GM19351 (cell line): ENCODE results near the gene ZNF117.
"Not testable (repeated sequence)": the region's sequence is repeated elsewhere in the genome, so short reads cannot be mapped to it uniquely, and the experiment has no call there.

Source experiments
- ATAC-seq: cut with Tn5 transposase; IDR thresholded peaks from one replicate; pipeline ENCODE4 v1.9.1; 2021; ENCODE audit warnings: mild to moderate bottlenecking, moderate library complexity; ENCODE audit not compliant: unreplicated experiment

ZNF117 gene

DNA sequence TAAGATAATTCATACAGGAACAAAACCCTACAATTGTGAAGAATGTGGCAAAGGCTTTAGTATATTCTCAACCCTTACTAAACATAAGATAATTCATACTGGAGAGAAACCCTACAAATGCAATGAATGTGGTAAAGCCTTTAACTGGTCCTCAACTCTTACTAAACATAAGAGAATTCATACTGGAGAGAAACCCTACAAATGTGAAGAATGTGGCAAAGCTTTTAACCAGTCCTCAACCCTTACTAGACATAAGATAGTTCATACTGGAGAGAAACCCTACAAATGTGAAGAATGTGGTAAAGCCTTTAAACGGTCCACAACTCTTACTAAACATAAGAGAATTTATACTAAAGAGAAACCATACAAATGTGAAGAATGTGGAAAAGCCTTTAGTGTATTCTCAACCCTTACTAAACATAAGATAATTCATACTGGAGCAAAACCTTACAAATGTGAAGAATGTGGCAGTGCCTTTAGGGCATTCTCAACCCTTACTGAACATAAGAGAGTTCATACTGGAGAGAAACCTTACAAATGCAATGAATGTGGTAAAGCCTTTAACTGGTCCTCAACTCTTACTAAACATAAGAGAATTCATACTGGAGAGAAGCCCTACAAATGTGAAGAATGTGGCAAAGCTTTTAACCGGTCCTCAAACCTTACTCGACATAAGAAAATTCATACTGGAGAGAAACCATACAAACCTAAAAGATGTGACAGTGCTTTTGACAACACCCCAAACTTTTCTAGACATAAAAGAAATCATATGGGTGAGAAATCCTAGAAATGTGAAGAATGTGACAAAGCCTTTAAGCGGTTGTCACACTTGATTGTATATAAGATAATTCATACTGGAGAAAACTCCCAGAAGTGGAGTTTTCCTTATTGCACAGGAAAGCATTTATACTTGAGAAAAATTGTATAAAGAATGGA, 62.3 kb downstream of the ZNF117 start:
- ATAC-seq, result not testable (repeated sequence)
